Nephron progenitor cell (in vitro differentiated cells): ENCODE data around the gene SHB.

Source experiments
- DNase-seq: peaks from one replicate; pipeline ENCODE4 v3.0.0; 2021
- H3K27ac Mint-ChIP-seq: 2 replicates; pipeline ENCODE4 v1.8.0; 2021; ENCODE audit warnings: mild to moderate bottlenecking, moderate library complexity, mixed read lengths
- H3K27me3 Mint-ChIP-seq: 2 replicates; pipeline ENCODE4 v1.8.0; 2021; ENCODE audit warnings: mild to moderate bottlenecking, low read depth, mixed read lengths; ENCODE audit not compliant: poor library complexity
- H3K36me3 Mint-ChIP-seq: 2 replicates; pipeline ENCODE4 v1.8.0; 2021; ENCODE audit warnings: low read depth, mixed read lengths
- H3K4me1 Mint-ChIP-seq: 2 replicates; pipeline ENCODE4 v1.8.0; 2021; ENCODE audit warnings: mixed read lengths
- H3K4me3 Mint-ChIP-seq: 2 replicates; pipeline ENCODE4 v1.8.0; 2021; ENCODE audit warnings: mild to moderate bottlenecking, moderate library complexity, mixed read lengths
- H3K9me3 Mint-ChIP-seq: 2 replicates; pipeline ENCODE4 v1.8.0; 2021; ENCODE audit warnings: mild to moderate bottlenecking, moderate library complexity, mixed read lengths
- TF ChIP-seq, protein P1 (sequence below): fragments of 200-600 bp; sonication (generic); IDR thresholded peaks from 2 replicates; pipeline ENCODE4 v1.5.0; 2021; ENCODE audit warnings: antibody characterized with exemption

SHB gene

GRCh38 chr9:38110476-38110875 is 41.4 kb upstream of the SHB start:
- no peak overlapping the region for H3K27ac Mint-ChIP-seq
- H3K36me3 Mint-ChIP-seq, result no peaks in the 10 kb centered on the region

DNA sequence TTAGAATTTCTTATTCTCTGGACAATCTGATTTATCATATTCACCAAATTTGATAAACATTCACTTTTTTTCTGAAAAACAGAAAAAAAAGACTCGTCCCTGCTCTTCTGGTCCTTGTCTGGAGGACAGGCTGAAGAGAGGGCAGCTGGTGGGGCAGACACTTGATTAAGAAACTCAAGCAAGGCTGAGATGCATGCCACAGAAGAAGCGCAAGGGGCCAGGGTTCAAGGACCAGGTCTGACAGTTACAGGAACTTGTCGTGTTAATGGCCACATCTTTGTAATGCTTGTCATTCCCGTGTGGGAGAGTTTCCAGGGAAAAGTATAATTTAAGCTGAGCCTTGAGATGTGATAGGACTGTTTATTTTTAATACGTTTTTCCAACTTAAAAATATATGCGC is 40.6 kb upstream of the SHB start:
- no peak overlapping the region for H3K4me3 Mint-ChIP-seq
- no peak overlapping the region for H3K27ac Mint-ChIP-seq
- peaks cover 11% of the 10 kb centered on the region for H3K27me3 Mint-ChIP-seq
- H3K9me3 Mint-ChIP-seq, result no peaks in the 10 kb centered on the region
- TF ChIP-seq, protein P1, sequence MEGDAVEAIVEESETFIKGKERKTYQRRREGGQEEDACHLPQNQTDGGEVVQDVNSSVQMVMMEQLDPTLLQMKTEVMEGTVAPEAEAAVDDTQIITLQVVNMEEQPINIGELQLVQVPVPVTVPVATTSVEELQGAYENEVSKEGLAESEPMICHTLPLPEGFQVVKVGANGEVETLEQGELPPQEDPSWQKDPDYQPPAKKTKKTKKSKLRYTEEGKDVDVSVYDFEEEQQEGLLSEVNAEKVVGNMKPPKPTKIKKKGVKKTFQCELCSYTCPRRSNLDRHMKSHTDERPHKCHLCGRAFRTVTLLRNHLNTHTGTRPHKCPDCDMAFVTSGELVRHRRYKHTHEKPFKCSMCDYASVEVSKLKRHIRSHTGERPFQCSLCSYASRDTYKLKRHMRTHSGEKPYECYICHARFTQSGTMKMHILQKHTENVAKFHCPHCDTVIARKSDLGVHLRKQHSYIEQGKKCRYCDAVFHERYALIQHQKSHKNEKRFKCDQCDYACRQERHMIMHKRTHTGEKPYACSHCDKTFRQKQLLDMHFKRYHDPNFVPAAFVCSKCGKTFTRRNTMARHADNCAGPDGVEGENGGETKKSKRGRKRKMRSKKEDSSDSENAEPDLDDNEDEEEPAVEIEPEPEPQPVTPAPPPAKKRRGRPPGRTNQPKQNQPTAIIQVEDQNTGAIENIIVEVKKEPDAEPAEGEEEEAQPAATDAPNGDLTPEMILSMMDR, result no peak
- no peaks in the 10 kb centered on the region for H3K36me3 Mint-ChIP-seq
- peaks cover 12% of the 10 kb centered on the region for H3K4me1 Mint-ChIP-seq
- DNase-seq, result no peak

More at GRCh38 chr9:38110476-38110875, 41.4 kb upstream of the SHB start:
- no peaks in the 10 kb centered on the region for H3K9me3 Mint-ChIP-seq
- no peak overlapping the region for H3K4me3 Mint-ChIP-seq
- no peak for DNase-seq
- peaks cover 12% of the 10 kb centered on the region for H3K4me1 Mint-ChIP-seq
- peaks cover 17% of the 10 kb centered on the region for H3K27me3 Mint-ChIP-seq
- TF ChIP-seq, protein P1, result no peak

- H3K9me3 Mint-ChIP-seq, result no peaks in the 10 kb centered on the region
- no peak overlapping the region for H3K4me3 Mint-ChIP-seq
- H3K27ac Mint-ChIP-seq, result no peak overlapping the region
- DNase-seq, result no peak
- peaks cover 2% of the 10 kb centered on the region for H3K27me3 Mint-ChIP-seq
- TF ChIP-seq, protein P1, result no peak
- peaks cover 12% of the 10 kb centered on the region for H3K4me1 Mint-ChIP-seq
- H3K36me3 Mint-ChIP-seq, result no peaks in the 10 kb centered on the region
These were observed 39.3 kb upstream of the SHB start for GRCh38 chr9:38108326-38108725.

DNA sequence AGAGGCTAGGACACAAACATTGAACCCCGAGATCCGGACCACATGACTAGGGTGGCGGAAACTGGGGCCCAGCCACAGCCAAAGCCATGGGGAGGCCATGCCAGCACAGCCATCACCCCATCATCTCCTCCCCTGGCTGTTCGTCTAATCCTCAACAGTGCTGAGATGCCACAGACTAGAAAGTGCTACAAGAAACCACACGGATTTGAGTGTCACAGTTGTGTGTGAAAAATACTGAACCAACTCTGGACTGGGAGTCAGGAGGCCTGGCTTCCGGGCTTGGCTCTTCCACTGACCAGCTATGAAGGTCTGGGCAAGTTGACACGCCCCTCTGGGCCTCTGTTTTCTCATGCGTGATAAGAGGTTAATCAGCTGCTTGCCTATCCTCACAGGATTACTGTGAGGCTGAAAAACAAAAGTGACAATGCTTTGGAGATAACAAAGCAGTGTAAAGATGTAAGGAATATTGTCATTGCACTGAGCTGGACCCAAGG is 38.8 kb upstream of the SHB start:
- H3K27ac Mint-ChIP-seq, result no peak overlapping the region
- no peaks in the 10 kb centered on the region for H3K9me3 Mint-ChIP-seq
- TF ChIP-seq, protein P1, result no peak
- H3K27me3 Mint-ChIP-seq, result peaks cover 2% of the 10 kb centered on the region
- no peak overlapping the region for H3K4me3 Mint-ChIP-seq
- H3K36me3 Mint-ChIP-seq, result no peaks in the 10 kb centered on the region
- H3K4me1 Mint-ChIP-seq, result peaks cover 12% of the 10 kb centered on the region
- peak; percentile 13 for DNase-seq

DNA sequence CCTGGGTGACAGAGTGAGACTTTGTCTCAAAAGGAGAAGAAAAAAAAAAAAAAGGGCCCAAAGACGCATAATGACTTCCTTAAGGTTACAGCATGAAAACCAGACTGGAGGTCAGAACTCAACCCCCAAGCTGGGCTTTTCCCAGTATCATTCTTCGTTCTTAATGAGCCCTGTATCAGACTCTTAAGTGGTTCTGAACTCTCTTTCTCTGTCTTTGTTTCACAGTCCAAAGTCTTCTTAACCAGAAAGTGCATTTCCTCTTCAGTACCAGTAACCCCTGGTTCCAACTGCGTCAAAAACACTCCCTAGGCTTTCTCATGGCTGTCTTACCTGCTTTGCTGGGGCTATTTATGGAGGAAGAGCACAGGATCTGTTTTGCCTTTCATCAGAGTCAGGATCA is 38.4 kb upstream of the SHB start:
- Mint-ChIP-seq H3K27ac (no peak overlapping the region), H3K27me3 (peaks cover 2% of the 10 kb centered on the region), H3K4me3 (no peak overlapping the region), H3K4me1 (peaks cover 12% of the 10 kb centered on the region), H3K9me3 (no peaks in the 10 kb centered on the region), H3K36me3 (no peaks in the 10 kb centered on the region)
- TF ChIP-seq, protein P1, result no peak
- no peak for DNase-seq

DNA sequence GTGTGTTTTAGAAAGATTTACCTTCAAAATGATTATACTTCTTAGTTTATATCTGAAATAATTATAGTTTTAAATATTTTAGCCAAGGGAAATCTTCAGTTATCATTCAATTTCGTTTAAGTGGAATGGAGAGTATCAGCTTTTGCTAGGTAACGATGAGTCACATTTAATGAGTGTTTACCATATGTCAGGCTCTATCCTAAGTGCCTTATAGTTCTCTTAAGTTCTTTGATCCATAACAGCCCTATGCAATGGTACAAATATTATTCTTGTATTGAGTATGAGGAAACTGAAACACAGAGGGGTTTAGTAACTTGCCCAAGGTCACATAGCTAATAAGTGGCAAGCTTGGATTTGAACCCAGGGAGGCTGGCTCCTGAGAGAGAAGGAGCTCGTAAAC is 37.5 kb upstream of the SHB start:
- Mint-ChIP-seq H3K4me1 (peaks cover 12% of the 10 kb centered on the region), H3K27ac (no peak overlapping the region), H3K9me3 (no peaks in the 10 kb centered on the region), H3K4me3 (no peak overlapping the region), H3K27me3 (peaks cover 7% of the 10 kb centered on the region), H3K36me3 (no peaks in the 10 kb centered on the region)
- DNase-seq, result no peak
- TF ChIP-seq, protein P1, result no peak
